ENCODE results near the gene MRE11.

MRE11 gene

GRCh38 chr11:94447149-94447548 lies 46.5 kb downstream of the MRE11 start:
- TF ChIP-seq JUND (IDR thresholded peaks at IDR 0.05; ENCODE audit: low read depth), result no peak
- no peak for DNase-seq (ENCODE audit: low read depth in 1 of 2, low spot score in 1 of 2)
- in situ Hi-C loops (cut with HindIII; ENCODE audit: low pct_unique_long_range_greater_than_20kb, low sequenced_read_pairs), result no loop called here

DNA sequence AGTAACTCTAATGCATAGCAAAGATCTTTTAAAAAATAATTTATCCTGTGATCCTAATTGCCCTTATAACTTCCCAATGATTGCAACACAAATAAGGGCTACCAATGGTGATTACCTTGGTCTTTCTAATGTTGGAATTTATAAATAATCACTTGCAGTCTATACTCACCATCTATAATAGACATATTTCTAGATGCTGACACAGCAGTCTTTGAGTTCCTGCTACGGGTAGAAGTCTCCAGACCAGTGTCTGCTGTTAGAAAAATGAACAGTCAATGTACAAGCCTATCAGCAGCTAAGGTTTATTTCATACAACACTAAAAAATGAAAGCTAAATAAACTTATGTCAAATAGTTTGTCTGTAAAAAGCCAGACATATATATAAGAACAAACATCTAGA lies 48.0 kb downstream of the MRE11 start:
- no peak for DNase-seq (ENCODE audit: low read depth in 1 of 2, low spot score in 1 of 2)
- in situ Hi-C loops (cut with HindIII; ENCODE audit: low pct_unique_long_range_greater_than_20kb, low sequenced_read_pairs), result no loop called here
- no peak for TF ChIP-seq JUND (IDR thresholded peaks at IDR 0.05; ENCODE audit: low read depth)

- TF ChIP-seq JUND (IDR thresholded peaks at IDR 0.05; ENCODE audit: low read depth), result no peak
- in situ Hi-C loops (cut with HindIII; ENCODE audit: low pct_unique_long_range_greater_than_20kb, low sequenced_read_pairs), result no loop called here
- DNase-seq (ENCODE audit: low read depth in 1 of 2, low spot score in 1 of 2), result no peak
Observed at GRCh38 chr11:94433049-94433448, 60.6 kb downstream of the MRE11 start.

- TF ChIP-seq JUND (IDR thresholded peaks at IDR 0.05; ENCODE audit: low read depth), result no peak
- no peak for DNase-seq (ENCODE audit: low read depth in 1 of 2, low spot score in 1 of 2)
- in situ Hi-C loops (cut with HindIII; ENCODE audit: low pct_unique_long_range_greater_than_20kb, low sequenced_read_pairs), result no loop called here
Observed at GRCh38 chr11:94424662-94425061, 69.0 kb downstream of the MRE11 start.

DNA sequence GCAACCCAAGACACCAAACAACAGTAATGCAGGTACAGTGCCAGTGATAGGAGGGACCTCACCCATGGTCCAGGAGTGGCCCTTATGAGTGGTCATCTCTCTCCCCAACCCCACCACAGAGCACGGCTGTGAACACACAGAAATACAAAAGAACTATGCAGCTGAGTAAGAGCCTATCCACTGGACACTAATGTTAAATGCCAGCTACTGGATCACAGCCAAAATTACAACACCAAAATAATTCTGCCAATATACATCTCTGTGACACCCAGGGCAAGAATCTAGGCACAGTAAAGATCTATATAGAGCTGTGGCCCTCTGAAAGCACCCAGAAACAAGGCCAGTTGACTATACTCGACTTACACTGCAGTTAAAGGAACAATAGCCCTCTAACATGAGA lies 69.6 kb downstream of the MRE11 start:
- in situ Hi-C loops (cut with HindIII; ENCODE audit: low pct_unique_long_range_greater_than_20kb, low sequenced_read_pairs), result no loop called here
- TF ChIP-seq JUND (IDR thresholded peaks at IDR 0.05; ENCODE audit: low read depth), result no peak
- no peak for DNase-seq (ENCODE audit: low read depth in 1 of 2, low spot score in 1 of 2)

- no peak for DNase-seq (ENCODE audit: low read depth in 1 of 2, low spot score in 1 of 2)
Observed at GRCh38 chr11:94423507-94423906, 70.1 kb downstream of the MRE11 start.

GRCh38 chr11:94418123-94418765 lies 75.4 kb downstream of the MRE11 start:
- DNase-seq (ENCODE audit: low read depth in 1 of 2, low spot score in 1 of 2), result no peak
- in situ Hi-C loops (cut with HindIII; ENCODE audit: low pct_unique_long_range_greater_than_20kb, low sequenced_read_pairs), result no loop called here
- no peak for TF ChIP-seq JUND (IDR thresholded peaks at IDR 0.05; ENCODE audit: low read depth)

More at GRCh38 chr11:94423507-94423906, 70.1 kb downstream of the MRE11 start:
- in situ Hi-C loops (cut with HindIII; ENCODE audit: low pct_unique_long_range_greater_than_20kb, low sequenced_read_pairs), result no loop called here
- TF ChIP-seq JUND (IDR thresholded peaks at IDR 0.05; ENCODE audit: low read depth), result no peak

GRCh38 chr11:94417386-94417987 lies 76.2 kb downstream of the MRE11 start:
- no peak for TF ChIP-seq JUND (IDR thresholded peaks at IDR 0.05; ENCODE audit: low read depth)
- DNase-seq (ENCODE audit: low read depth in 1 of 2, low spot score in 1 of 2), result peak in 1 of 2 experiments; percentile 68
- in situ Hi-C loops (cut with HindIII; ENCODE audit: low pct_unique_long_range_greater_than_20kb, low sequenced_read_pairs), result no loop called here

- TF ChIP-seq JUND (IDR thresholded peaks at IDR 0.05; ENCODE audit: low read depth), result no peak
- in situ Hi-C loops (cut with HindIII; ENCODE audit: low pct_unique_long_range_greater_than_20kb, low sequenced_read_pairs), result no loop called here
Observed at GRCh38 chr11:94405062-94405833, 88.4 kb downstream of the MRE11 start.

GRCh38 chr11:94402355-94402754 lies 91.3 kb downstream of the MRE11 start:
- no peak for TF ChIP-seq JUND (IDR thresholded peaks at IDR 0.05; ENCODE audit: low read depth)
- DNase-seq (ENCODE audit: low read depth in 1 of 2, low spot score in 1 of 2), result no peak
- in situ Hi-C loops (cut with HindIII; ENCODE audit: low pct_unique_long_range_greater_than_20kb, low sequenced_read_pairs), result no loop called here

More at GRCh38 chr11:94405062-94405833, 88.4 kb downstream of the MRE11 start:
- DNase-seq (ENCODE audit: low read depth in 1 of 2, low spot score in 1 of 2), result no peak

DNA sequence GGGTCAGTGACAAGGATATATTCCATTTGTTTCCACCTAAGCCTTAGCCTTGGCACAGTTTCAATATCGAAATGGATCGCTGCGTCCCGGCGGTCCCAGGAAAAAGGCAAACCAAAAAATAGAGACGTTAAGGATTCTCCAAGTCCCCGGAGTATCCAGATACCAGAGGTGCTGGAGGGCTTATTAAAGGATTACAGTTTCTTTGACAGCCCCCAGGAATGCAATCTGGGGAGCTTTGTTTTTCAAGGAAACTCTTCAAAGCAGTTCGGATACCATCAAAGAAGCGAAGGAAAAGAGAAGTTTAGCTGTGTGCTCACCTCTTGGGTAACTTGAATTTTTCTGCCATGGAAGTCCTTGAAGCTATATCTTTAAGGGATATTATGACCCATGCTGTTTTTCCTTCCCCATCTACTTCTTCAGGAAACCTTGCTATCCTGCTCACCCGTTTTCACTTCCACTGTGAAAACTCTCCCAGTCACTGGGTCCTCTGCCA lies 91.8 kb downstream of the MRE11 start:
- DNase-seq (ENCODE audit: low read depth in 1 of 2, low spot score in 1 of 2), result no peak
- in situ Hi-C loops (cut with HindIII; ENCODE audit: low pct_unique_long_range_greater_than_20kb, low sequenced_read_pairs), result no loop called here
- no peak for TF ChIP-seq JUND (IDR thresholded peaks at IDR 0.05; ENCODE audit: low read depth)

DNA sequence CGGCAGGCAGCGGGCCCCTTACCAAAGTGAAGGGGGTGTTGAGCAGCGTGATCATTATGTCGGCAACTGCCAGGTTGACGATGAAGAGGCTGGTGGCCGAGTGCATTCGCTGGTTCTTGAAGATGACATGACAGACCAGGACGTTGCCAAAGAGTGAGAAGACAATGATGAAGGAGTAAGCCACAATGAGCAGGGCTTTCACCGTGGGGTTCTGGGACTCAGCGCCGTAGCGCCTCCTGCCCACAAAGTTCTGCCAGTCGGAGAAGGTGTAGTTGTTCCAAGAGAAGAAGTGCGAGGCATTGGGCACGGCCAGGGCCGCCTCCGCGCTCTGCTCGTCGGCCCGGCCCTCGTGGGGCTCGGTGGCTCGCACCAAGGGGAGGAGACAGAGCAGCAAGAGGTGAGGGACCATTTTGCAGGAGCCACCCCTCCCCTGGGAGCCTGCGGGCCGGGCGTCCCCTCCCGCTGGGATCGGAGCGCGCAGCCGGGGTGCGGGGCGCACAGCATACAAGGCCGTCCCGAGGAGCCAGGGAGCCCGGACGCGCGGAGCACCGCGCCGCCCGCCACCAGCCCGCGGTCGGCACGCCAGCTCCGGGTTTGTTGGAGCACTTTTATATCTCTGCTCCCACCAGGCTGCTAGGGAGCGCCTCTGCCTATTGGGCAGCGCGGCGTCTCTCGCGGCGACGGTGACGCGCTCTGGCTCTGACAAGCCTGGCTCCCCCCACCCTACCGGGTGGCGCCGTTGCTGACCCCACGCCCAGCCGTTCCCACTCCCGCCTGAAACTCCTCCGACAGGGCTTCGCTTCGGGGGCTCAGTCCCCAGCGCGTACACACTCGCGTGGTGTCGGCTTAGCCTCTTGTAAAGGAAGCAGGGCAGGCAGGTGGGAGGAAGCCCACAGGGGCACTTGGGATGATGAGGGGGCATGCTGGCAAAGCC lies 92.5 kb downstream of the MRE11 start, which contains the start of gene GPR83:
Gene GPR83, minus strand, starts transcription at position 581 of the 934 bp plus-strand sequence. Its CDS starts 172 bp downstream, at position 409.
- in situ Hi-C loops (cut with HindIII; ENCODE audit: low pct_unique_long_range_greater_than_20kb, low sequenced_read_pairs), result no loop called here
- no peak for TF ChIP-seq JUND (IDR thresholded peaks at IDR 0.05; ENCODE audit: low read depth)
- DNase-seq (ENCODE audit: low read depth in 1 of 2, low spot score in 1 of 2), result no peak

Measured in T47D (cell line).